ENCODE data around the gene TMEM131.

TMEM131 gene

DNA sequence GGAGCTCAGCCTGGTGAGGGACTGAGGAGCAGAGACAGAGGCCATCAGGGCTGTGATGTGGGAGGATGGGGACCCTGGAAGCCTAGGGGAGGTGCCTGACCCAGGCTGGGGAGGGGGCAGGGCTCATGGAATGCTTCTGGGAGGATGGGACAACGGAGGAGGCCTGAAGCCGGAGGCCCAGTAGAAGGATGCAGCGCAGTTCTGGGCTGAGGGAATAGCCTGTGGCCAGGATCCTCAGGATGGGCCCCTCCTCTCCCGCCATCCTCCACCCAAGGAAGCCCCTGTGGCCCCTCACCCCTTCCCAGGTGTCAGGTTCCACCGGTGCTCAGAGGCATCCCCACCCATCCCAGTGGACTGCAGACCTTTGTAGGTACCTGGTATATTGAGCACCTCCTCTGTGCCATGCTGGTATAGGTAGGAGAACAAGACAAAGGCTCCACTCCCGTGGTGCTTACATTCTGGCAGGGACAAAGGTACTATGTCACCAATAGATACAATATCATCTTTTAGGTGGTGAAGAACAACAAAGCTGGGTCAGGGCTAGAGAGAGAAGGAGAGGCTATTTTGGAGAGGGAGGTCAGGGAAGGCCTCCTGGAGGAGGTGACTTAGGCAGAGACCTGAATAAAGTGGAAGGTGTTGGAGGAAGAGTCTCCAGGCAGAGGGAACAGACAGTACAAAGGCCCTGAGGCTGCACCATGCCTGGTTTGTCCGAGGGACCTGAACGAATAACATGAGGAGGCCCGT lies 279.6 kb downstream of the TMEM131 start:
- Histone ChIP-seq H3K4me3 (ENCODE audit: low read depth, low read length) (no peak overlapping the region), H3K27ac (ENCODE audit: extremely low read depth, low read depth, low read length) (no peak overlapping the region), H3K36me3 (ENCODE audit: control insufficient read depth in 2 of 2, insufficient read depth in 1 of 2, low read length in 2 of 2) (no peaks in the 10 kb centered on the region), H3K4me1 (ENCODE audit: control insufficient read depth, insufficient read depth, low read length) (no peaks in the 10 kb centered on the region), H3K9me3 (ENCODE audit: control insufficient read depth, insufficient read depth, low read depth, low read length) (no peaks in the 10 kb centered on the region)
- CTCF ChIA-PET = interaction anchor here (0.6 to 1.7 kb wide), 2 partner anchors 16 to 634 kb away, joined by 3 to 4 read pairs; no protein-coding TSS in a partner anchor
- POLR2A ChIA-PET = no interaction called here
- TF ChIP-seq GLI2 (tag by site-specific recombination; IDR thresholded peaks at IDR 0.05; ENCODE audit: borderline replicate concordance, low read depth) = no peak
- TF ChIP-seq ZNF341 (tag by site-specific recombination; IDR thresholded peaks at IDR 0.05; ENCODE audit: low read depth) = peak; percentile 51; the same call in 1 of the 2 replicates
- TF ChIP-seq ZNF302 (tag by site-specific recombination; IDR thresholded peaks at IDR 0.05; ENCODE audit: low read depth) = no peak

DNA sequence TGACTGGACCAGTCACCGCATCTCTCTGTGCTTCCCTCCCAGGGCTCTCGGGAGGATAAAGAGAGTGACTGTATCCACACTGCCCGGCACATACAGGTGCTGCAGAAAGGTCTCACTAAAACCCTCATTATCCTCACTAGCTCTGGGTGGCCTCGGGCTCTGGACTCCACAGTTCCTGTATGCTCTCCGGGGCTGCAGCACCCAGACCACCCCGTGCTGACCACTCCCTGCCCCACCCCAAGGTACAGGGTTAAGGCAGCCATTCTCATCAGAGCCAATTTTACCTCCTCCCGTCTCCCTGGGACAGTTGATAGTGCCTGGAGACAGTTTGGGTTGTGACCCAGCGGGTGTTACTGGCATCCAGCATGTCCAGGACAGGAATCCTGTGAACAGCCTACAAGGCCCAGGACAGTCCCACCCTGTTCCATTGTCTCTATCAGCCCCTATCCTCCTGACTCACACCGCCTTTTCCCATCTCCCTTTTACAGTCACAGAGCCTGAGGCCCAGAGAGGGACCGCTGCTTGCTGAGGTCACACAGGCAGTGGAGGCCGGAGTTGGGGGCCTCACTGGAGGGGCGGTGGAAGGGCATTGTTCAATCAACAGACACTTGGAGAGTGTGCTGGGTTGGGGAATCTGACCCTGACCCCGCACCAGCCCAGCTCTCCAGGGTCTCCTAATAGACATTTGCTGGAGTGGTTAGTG lies 280.6 kb downstream of the TMEM131 start:
- no peak overlapping the region for H3K4me3 ChIP-seq (ENCODE audit: low read depth, low read length)
- CTCF ChIA-PET = interaction anchor here (1.2 kb wide), 2 partner anchors 9 to 17 kb away, joined by 3 read pairs; no protein-coding TSS in a partner anchor

DNA sequence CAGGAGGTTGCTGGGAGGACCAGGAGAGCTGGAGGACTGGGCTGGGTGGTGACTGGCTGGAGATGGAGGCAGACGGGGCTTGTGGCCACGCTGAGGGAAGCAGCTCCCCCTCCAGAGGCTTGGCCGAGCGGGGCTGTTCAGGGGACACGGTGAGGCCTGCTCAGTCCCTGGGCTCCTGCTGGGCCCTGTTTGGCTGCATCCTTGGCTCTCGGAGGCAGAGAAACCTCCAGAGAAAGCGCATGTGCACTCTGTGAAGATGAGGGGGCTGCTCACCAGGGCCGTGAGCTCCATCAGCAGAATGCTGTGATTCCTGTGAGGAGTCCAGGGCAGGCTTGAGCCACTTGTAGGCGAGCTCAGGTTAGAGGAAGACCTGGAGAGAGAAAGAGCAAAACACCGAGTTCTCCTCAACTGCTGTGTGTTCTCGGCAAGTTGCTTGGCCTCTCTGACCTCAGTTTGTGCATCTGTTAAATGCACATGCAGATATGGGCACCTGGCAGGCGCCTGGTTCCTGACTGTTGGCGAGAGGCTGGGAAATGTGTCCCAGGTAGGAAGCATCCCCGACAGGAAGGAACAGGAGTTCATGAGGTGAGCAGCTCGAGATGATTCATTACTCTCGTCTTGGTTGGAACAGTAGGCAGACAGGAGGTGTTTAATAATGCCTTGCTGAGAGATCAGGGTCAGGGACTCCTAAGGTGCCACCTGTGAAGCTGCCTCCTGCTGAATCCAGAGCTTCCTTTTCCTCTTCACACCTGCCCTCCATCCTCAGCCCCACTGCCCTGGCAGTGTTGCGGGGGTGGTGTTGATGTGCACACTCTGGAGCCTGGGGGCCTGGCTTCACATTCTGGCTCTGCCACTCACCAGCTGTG lies 281.4 kb downstream of the TMEM131 start:
- peak; percentile 63; the same call in 1 of the 2 replicates for TF ChIP-seq ZNF768 (tag by site-specific recombination; IDR thresholded peaks at IDR 0.05)
- TF ChIP-seq ZBTB17 (tag by site-specific recombination; IDR thresholded peaks at IDR 0.05) = no peak
- no peaks in the 10 kb centered on the region for H3K9me3 ChIP-seq (ENCODE audit: control insufficient read depth, insufficient read depth, low read depth, low read length)
- no peaks in the 10 kb centered on the region for H3K4me1 ChIP-seq (ENCODE audit: control insufficient read depth, insufficient read depth, low read length)
- ChIA-PET POLR2A (no interaction called here), CTCF (interaction anchor here (0.5 to 1.2 kb wide), 5 partner anchors 8 to 678 kb away, joined by 3 to 4 read pairs (median 3); no protein-coding TSS in a partner anchor)
- no peaks in the 10 kb centered on the region for H3K36me3 ChIP-seq (ENCODE audit: control insufficient read depth in 2 of 2, insufficient read depth in 1 of 2, low read length in 2 of 2)
- H3K27ac ChIP-seq (ENCODE audit: extremely low read depth, low read depth, low read length) = no peak overlapping the region
- H3K4me3 ChIP-seq (ENCODE audit: low read depth, low read length) = no peak overlapping the region

More for the DNA sequence above, 280.6 kb downstream of the TMEM131 start:
- Histone ChIP-seq H3K4me1 (ENCODE audit: control insufficient read depth, insufficient read depth, low read length) (no peaks in the 10 kb centered on the region), H3K9me3 (ENCODE audit: control insufficient read depth, insufficient read depth, low read depth, low read length) (no peaks in the 10 kb centered on the region), H3K36me3 (ENCODE audit: control insufficient read depth in 2 of 2, insufficient read depth in 1 of 2, low read length in 2 of 2) (no peaks in the 10 kb centered on the region), H3K27ac (ENCODE audit: extremely low read depth, low read depth, low read length) (no peak overlapping the region)
- POLR2A ChIA-PET = no interaction called here
- TF ChIP-seq ZFP41 (tag by site-specific recombination; IDR thresholded peaks at IDR 0.05; ENCODE audit: borderline replicate concordance) = no peak
- no peak for TF ChIP-seq ZNF341 (tag by site-specific recombination; IDR thresholded peaks at IDR 0.05; ENCODE audit: low read depth)
- no peak for TF ChIP-seq ZNF677 (tag by site-specific recombination; IDR thresholded peaks at IDR 0.05)
- TF ChIP-seq ZNF548 (tag by site-specific recombination; IDR thresholded peaks at IDR 0.05) = no peak
- TF ChIP-seq, protein P1, sequence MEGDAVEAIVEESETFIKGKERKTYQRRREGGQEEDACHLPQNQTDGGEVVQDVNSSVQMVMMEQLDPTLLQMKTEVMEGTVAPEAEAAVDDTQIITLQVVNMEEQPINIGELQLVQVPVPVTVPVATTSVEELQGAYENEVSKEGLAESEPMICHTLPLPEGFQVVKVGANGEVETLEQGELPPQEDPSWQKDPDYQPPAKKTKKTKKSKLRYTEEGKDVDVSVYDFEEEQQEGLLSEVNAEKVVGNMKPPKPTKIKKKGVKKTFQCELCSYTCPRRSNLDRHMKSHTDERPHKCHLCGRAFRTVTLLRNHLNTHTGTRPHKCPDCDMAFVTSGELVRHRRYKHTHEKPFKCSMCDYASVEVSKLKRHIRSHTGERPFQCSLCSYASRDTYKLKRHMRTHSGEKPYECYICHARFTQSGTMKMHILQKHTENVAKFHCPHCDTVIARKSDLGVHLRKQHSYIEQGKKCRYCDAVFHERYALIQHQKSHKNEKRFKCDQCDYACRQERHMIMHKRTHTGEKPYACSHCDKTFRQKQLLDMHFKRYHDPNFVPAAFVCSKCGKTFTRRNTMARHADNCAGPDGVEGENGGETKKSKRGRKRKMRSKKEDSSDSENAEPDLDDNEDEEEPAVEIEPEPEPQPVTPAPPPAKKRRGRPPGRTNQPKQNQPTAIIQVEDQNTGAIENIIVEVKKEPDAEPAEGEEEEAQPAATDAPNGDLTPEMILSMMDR (tag by site-specific recombination; IDR thresholded peaks at IDR 0.05) = no peak
- TF ChIP-seq ZNF112 (tag by site-specific recombination; IDR thresholded peaks at IDR 0.05) = no peak
- TF ChIP-seq KLF16 (tag by site-specific recombination; IDR thresholded peaks at IDR 0.05) = no peak
- no peak for TF ChIP-seq TCF7L2 (IDR thresholded peaks at IDR 0.05; ENCODE audit: borderline replicate concordance, low read depth, low read length)
- TF ChIP-seq, protein P2, sequence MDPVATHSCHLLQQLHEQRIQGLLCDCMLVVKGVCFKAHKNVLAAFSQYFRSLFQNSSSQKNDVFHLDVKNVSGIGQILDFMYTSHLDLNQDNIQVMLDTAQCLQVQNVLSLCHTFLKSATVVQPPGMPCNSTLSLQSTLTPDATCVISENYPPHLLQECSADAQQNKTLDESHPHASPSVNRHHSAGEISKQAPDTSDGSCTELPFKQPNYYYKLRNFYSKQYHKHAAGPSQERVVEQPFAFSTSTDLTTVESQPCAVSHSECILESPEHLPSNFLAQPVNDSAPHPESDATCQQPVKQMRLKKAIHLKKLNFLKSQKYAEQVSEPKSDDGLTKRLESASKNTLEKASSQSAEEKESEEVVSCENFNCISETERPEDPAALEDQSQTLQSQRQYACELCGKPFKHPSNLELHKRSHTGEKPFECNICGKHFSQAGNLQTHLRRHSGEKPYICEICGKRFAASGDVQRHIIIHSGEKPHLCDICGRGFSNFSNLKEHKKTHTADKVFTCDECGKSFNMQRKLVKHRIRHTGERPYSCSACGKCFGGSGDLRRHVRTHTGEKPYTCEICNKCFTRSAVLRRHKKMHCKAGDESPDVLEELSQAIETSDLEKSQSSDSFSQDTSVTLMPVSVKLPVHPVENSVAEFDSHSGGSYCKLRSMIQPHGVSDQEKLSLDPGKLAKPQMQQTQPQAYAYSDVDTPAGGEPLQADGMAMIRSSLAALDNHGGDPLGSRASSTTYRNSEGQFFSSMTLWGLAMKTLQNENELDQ (tag by site-specific recombination; IDR thresholded peaks at IDR 0.05; ENCODE audit: low read depth) = no peak
- no peak for TF ChIP-seq YY1 (tag by site-specific recombination; IDR thresholded peaks at IDR 0.05)
- no peak for TF ChIP-seq ZNF501 (tag by site-specific recombination; IDR thresholded peaks at IDR 0.05)
- no peak for TF ChIP-seq ZNF610 (tag by site-specific recombination; IDR thresholded peaks at IDR 0.05; ENCODE audit: borderline replicate concordance)
- TF ChIP-seq ZNF157 (tag by site-specific recombination; IDR thresholded peaks at IDR 0.05) = no peak
- TF ChIP-seq BCL11B (tag by site-specific recombination; IDR thresholded peaks at IDR 0.05; ENCODE audit: low read depth) = no peak
- TF ChIP-seq ZNF571 (tag by site-specific recombination; IDR thresholded peaks at IDR 0.05) = no peak
- TF ChIP-seq ZNF324 (tag by site-specific recombination; IDR thresholded peaks at IDR 0.05) = no peak

Measured in HEK293 (cell line).